ENCODE measurements around the gene CYCS.
"Not testable (repeated sequence)": the region's sequence is repeated elsewhere in the genome, so short reads cannot be mapped to it uniquely, and the experiment has no call there.

The CYCS gene

GRCh38 chr7:25118048-25118753 lies 6.9 kb downstream of the CYCS start:
- no peak for DNase-seq

- no peak for DNase-seq
These were observed 7.6 kb downstream of the CYCS start for GRCh38 chr7:25117226-25118047.

- no peak for DNase-seq
These were observed 8.4 kb downstream of the CYCS start for GRCh38 chr7:25116621-25117020.

- not testable (repeated sequence) for DNase-seq
These were observed 14.5 kb downstream of the CYCS start for GRCh38 chr7:25110514-25110913.

DNA sequence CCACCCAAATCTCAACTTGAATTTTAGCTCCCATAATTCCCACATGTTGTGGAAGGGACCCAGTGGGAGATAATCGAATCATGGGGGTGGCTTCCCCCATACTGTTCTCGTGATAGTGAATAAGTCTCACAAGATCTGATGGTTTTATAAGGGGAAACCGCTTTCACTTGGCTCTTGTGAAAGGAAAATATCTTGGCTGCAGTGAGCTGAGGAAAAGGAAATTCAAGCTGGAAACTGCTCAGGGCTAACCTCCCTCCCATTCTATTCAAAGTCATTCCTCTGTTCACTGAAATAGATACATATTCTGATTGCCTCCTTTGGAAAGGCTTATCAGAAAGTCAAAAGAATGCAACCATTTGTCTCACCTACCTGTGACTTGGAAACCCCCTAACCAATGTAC lies 15.8 kb downstream of the CYCS start:
- no peak for DNase-seq

- no peak for DNase-seq
These were observed 19.1 kb downstream of the CYCS start for GRCh38 chr7:25105911-25106310.

- DNase-seq = no peak
These were observed 21.3 kb downstream of the CYCS start for GRCh38 chr7:25103773-25104172.

DNA sequence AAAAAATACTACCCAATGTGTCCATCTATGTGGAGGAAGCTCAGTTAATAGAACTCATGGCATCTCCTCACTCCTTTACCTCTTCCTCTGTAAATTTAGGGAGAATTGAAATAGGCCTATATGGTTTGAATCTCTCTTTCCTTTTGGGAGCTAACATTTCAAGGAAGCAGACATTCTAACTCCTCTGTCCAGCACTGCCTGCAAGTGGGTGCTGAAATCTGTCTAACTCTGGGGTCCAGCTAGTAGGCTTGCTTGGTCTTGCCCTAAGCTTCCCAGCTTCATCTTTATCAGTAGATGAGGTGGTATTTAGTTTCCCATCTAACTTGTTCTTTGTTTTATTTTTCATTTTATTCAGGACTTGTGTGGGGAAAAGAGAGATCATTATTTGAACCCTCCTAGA lies 23.2 kb downstream of the CYCS start:
- DNase-seq = no peak

DNA sequence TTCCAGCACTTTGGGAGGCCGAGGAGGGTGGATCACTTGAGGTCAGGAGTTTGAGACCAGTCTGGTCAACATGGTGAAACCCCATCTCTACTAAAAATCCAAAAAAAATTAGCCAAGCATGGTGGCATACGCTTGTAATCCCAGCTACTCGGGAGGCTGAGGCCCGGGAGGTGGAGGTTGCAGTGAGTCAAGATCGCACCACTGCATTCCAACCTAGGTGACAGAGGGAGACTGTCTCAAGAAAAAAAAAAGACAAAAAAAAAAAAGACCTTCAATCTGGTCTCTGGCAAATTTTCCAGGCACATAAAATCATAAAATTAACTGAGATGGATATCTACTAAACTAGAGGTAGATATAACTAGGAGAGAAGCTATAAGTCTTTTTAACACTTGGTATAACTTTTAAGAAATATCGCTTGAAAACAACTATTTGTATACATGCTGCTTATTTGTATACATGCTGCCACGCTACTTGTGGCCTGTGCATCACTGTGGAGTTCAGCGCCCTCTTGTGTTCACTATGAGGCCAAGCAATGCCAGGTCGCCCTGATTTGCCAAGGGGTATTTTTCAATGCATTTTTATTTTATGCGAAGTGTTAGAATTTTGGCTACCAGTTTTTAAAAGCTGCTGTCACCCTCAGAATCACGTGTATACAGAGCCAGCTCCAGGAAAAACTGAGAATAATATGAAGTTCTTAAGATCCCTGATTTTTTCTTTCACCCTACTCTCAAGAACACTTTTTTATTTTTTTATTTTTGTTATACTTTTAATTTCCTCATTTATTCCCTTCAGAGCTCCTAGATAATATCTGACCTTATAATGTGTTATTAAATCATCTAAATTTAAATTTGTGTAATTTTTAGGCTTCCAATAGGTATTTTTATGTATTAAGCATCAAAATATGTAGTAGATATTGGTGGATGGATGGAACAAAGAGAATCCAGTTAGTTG lies 26.7 kb downstream of the CYCS start:
- DNase-seq = peak; percentile 51

DNA sequence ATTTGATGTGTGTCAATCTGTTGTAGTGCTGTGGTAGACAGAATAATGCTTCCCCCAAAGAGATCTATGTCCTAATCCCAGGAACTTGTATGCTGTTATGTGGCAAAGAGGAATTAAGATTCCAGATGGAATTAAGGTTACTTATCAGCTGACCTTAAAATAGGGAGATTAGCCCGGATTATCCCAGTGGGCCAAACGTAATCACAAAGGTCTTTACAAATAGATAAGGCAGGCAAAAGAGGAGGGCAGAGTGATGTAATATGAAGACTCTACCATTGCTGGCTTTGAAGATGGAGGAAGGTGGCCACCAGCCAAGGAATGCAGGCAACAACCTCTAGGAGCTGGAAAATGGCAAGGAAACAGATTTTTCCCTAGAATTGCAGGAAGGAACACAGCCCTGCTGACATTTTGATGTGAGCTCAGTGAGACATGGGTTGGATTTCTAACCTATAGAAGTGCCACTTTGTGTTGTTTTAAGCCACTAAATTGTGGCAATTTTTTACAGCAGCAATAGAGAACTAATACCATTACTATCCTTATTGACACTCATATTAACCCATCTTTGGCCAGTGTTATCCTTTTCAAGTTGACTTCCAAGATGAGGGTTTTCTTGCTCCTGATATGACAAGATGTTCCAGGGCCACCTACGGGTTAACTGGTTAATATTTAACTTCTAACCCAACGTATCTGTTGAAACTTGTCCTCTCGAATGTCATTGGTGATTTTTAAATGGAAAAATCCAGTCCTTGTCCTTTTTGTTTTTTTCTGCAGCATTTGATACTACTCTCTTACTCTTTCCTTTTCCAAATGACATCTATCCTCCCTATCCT lies 29.3 kb downstream of the CYCS start:
- DNase-seq = no peak

DNA sequence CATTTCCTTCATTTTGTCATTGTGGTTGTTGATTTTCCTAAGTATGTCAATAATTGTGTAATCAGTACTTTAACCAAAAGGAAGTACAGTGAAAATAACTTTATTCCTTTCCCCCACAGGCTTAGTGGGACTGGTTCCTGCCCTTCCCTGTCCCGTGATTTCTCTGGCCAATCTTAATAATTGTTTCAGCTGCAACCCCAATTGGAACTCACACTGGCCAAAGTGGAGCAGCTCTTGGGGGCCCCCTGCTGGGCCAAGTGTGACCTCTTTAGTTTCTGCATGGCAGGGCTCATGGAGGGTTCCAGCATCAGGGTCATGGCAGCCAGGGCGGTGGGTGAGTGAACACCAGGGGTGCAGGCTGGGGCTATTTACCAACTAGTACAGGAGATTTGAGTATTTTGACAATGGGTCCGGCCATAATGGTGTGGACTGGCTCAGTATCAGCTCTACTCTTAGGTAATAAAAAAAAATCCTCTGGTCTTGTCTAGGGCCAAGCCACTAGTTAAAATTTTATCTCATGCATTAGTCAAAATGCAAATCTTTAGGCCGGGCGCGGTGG lies 31.7 kb downstream of the CYCS start:
- DNase-seq = peak; percentile 67

DNA sequence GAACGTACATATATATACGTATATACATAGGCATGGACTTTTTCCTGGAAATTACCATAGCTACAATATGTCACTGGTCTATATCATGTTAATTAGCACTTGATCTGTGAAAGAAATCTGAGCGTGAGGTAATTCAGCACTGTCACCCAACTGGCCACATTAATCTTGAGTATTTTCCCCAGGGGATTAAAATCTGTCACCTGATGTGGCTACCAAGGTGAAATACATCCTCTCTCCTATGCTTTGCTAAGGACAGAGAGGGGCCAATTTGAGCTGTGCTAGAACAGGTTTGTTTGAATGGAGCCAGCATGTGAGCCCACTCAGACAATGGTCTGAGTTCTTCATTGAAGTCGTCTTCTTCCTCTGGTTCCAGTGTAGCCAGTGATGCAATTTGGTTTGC lies 33.3 kb downstream of the CYCS start:
- DNase-seq = no peak

GRCh38 chr7:25091176-25091575 lies 33.9 kb downstream of the CYCS start:
- DNase-seq = no peak

- DNase-seq = no peak
These were observed 34.7 kb downstream of the CYCS start for GRCh38 chr7:25090374-25090773.

DNA sequence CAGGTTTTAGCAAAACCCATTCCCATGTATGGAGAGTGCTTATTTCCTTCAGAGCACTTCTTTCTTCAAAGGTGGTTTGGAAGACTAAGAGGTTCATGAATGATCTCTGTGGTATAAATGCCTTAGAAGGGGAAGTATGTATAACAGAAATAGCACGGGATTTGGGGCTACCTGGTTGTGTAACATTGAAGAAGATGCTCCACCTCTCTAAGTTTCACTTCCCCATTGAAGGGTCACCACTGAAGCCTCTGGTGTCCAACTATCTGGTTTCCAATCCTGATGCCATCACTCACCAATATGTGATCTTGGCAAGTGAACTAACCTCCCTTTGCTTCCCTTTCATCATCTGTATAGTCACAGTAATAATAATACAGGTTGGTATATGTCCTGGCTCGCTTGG lies 37.2 kb downstream of the CYCS start:
- no peak for DNase-seq

DNA sequence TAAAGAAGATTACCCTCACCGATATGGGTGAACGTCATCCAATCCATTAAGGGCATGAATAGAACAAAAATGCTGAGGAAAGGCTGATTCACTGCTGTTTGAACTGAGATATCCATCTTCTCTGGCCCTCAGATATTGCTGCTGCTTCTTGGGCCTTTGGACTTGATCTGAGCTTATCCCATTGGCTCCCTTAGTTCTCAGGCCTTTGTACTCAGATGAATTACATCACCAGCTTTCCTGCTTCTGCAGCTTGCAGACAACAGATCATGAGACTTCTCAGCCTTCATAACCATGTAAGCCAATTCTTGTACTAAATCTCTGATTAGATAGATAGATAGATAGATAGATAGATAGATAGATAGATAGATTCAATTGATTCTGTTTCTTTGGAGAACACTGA lies 40.2 kb downstream of the CYCS start:
- no peak for DNase-seq

DNA sequence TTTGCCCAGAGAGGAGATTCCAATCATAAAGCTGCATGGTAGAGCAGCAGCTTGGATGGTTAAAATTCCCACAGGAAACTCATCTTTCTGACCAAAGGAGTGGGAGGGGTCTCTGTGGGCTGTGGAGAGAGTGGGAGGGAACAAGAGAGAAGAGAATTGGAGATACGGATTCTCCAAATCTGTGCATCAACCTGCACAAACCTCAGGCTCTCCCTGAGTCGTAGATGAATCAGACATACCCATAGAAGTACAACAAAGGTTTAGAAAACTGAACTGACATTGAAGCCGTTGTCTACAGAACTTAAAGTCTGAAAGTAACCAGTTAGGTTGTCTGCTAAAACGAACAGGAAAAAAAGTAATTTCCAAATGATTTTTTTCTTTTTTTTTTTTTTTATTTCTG lies 41.9 kb downstream of the CYCS start:
- DNase-seq = no peak

DNA sequence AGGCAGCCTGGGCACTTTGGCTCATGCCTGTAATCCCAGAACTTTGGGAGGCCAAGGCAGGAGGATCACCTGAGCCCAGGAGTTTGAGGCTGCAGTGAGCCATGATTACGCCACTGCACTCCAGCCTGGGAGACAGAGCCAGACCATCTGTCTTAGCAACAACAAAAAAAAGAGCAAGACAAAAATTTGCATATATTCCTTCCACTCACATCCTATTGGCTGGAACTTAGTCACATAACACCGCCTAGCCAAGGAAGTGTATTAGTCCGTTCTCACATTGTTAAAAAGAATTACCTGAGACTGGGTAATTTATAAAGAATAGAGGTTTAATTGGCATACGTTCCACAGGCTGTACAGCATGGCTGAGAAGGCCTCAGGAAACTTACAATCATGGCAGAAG lies 43.0 kb downstream of the CYCS start:
- DNase-seq = not testable (repeated sequence)

DNA sequence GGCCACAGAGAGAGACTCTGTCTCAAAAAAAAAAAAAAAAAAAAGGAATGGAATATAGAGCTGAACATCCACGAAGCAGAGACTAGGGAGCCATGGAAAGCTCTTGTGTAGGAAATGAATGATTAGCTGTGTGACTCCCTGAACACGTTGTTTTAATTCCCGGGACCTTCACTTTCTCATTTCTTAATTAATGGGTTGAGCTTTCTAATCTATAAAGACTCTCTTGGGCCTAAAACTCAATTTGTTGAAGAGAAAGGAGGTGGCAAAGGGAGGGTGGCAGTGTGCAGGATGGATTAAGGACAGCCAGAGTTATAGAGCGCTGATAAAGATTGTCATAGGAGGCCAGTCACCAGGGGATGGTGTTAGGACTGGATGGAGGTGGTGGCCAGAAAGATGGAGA lies 48.0 kb downstream of the CYCS start:
- DNase-seq = no peak

GRCh38 chr7:25075459-25075858 lies 49.6 kb downstream of the CYCS start:
- DNase-seq = no peak

DNA sequence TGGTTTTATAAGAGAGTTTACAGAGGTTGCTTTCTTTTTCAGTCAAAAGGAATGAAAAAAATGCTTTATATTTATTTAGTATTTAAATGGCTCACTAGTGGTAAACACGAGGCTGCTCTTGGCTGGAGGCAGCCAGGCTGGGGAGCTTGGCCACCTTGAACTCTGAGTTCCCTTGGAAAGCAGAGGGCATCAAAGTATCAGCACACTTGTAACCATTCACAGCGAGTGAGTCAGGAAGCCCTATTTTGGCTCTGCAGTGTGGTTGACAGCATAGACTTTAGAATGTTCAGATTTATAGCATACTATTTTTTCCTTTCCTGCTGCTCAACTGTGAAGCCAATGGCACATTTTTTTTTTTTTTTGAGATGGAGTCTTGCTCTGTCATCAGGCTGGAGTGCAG lies 51.6 kb downstream of the CYCS start:
- DNase-seq = no peak

All from KG1 (cell line).